ENCODE results near the gene DLAT. TPM values are rescaled to one million over a fixed set of nuclear protein-coding genes. Genes with fewer than 3 reads are reported as not detected.
A peak's percentile ranks its signal among the peaks of the same experiment; 100 is the strongest.
"Not testable (repeated sequence)": the region's sequence is repeated elsewhere in the genome, so short reads cannot be mapped to it uniquely, and the experiment has no call there.

Gene DLAT
- total RNA-seq, 4 donors from 2014 or later = 27.2 to 32.4 (median 29.4) TPM

GRCh38 chr11:112087212-112087611 is 62.0 kb downstream of the DLAT start:
- H3K36me3 ChIP-seq = peaks cover 51 to 77% (median 70%) of the 10 kb centered on the region in 4 donors
- peaks cover 41 to 47% (median 43%) of the 10 kb centered on the region in 4 donors for H3K4me1 ChIP-seq
- no peaks in the 10 kb centered on the region for H3K27me3 ChIP-seq
- peak overlapping the region; percentile 66 to 95 (median 76) for H3K4me3 ChIP-seq
- WGBS = 21% methylated on average over 10 of the region's 10 CpGs
- no peaks in the 10 kb centered on the region for H3K9me3 ChIP-seq
- no peak for TF ChIP-seq POLR2AphosphoS5 (IDR thresholded peaks at IDR 0.05)
- TF ChIP-seq EP300 (IDR thresholded peaks at IDR 0.05) = no peak
- TF ChIP-seq CTCF (IDR thresholded peaks at IDR 0.05) = no peak
- no peak for TF ChIP-seq POLR2A (IDR thresholded peaks at IDR 0.05; ENCODE audit: low read depth)
- peak overlapping the region; percentile 79 to 84 (median 83) for H3K27ac ChIP-seq (replicated peaks in 1 of 4)
- intact Hi-C loops (cut with DNase I) = loop anchor here (10.0 kb wide), 2 partner anchors 212 to 1228 kb away; partner anchors contain the start of genes ALG9, CFAP68, FDXACB1 and TTC12
- no peak for DNase-seq (ENCODE audit: extremely low spot score)

GRCh38 chr11:112095302-112095701 is 70.1 kb downstream of the DLAT start:
- intact Hi-C loops (cut with DNase I); H3K9me3 ChIP-seq; DNase-seq (ENCODE audit: extremely low spot score); H3K27ac ChIP-seq (replicated peaks in 1 of 4); H3K4me1 ChIP-seq; H3K27me3 ChIP-seq; H3K4me3 ChIP-seq: not testable (repeated sequence)
- H3K36me3 ChIP-seq = peaks cover 57 to 91% (median 71%) of the 10 kb centered on the region in 4 donors
- 94% methylated on average over 2 of the region's 2 CpGs for WGBS

- DNase-seq (ENCODE audit: extremely low spot score) = no peak
Observed at GRCh38 chr11:112096194-112096593, 71.0 kb downstream of the DLAT start.

GRCh38 chr11:112097734-112098528 is 72.7 kb downstream of the DLAT start:
- H3K36me3 ChIP-seq = peaks cover 34 to 65% (median 45%) of the 10 kb centered on the region in 4 donors
- intact Hi-C loops (cut with DNase I) = no loop called here
- DNase-seq (ENCODE audit: extremely low spot score) = peak; percentile 2
- WGBS = 91% methylated on average over 11 of the region's 11 CpGs
- no peak overlapping the region for H3K4me3 ChIP-seq
- no peaks in the 10 kb centered on the region for H3K27me3 ChIP-seq
- no peak for TF ChIP-seq CTCF (IDR thresholded peaks at IDR 0.05)
- TF ChIP-seq POLR2A (IDR thresholded peaks at IDR 0.05; ENCODE audit: low read depth) = no peak
- TF ChIP-seq EP300 (IDR thresholded peaks at IDR 0.05) = no peak
- TF ChIP-seq POLR2AphosphoS5 (IDR thresholded peaks at IDR 0.05) = no peak
- no peak overlapping the region for H3K27ac ChIP-seq (replicated peaks in 1 of 4)
- H3K9me3 ChIP-seq = no peaks in the 10 kb centered on the region
- peaks cover 0 to 7% (median 0%) of the 10 kb centered on the region in 4 donors for H3K4me1 ChIP-seq

More at GRCh38 chr11:112096194-112096593, 71.0 kb downstream of the DLAT start:
- Histone ChIP-seq H3K36me3 (peaks cover 51 to 82% (median 62%) of the 10 kb centered on the region in 4 donors), H3K4me3 (no peak overlapping the region), H3K4me1 (peaks cover 0 to 7% (median 0%) of the 10 kb centered on the region in 4 donors), H3K9me3 (no peaks in the 10 kb centered on the region), H3K27me3 (no peaks in the 10 kb centered on the region), H3K27ac (replicated peaks in 1 of 4) (no peak overlapping the region)
- intact Hi-C loops (cut with DNase I) = no loop called here
- TF ChIP-seq POLR2A (IDR thresholded peaks at IDR 0.05; ENCODE audit: low read depth) (no peak), CTCF (IDR thresholded peaks at IDR 0.05) (no peak), EP300 (IDR thresholded peaks at IDR 0.05) (no peak), POLR2AphosphoS5 (IDR thresholded peaks at IDR 0.05) (no peak)

- 48% methylated on average over 2 of the region's 2 CpGs for WGBS
- no peaks in the 10 kb centered on the region for H3K27me3 ChIP-seq
- TF ChIP-seq POLR2A (IDR thresholded peaks at IDR 0.05; ENCODE audit: low read depth) (no peak), POLR2AphosphoS5 (IDR thresholded peaks at IDR 0.05) (no peak), CTCF (IDR thresholded peaks at IDR 0.05) (no peak), EP300 (IDR thresholded peaks at IDR 0.05) (no peak)
- H3K4me3 ChIP-seq = no peak overlapping the region
- H3K36me3 ChIP-seq = peaks cover 8 to 40% (median 22%) of the 10 kb centered on the region in 4 donors
- DNase-seq (ENCODE audit: extremely low spot score) = no peak
- no peak overlapping the region for H3K27ac ChIP-seq (replicated peaks in 1 of 4)
- intact Hi-C loops (cut with DNase I) = no loop called here
- no peaks in the 10 kb centered on the region for H3K9me3 ChIP-seq
- peaks cover 0 to 7% (median 0%) of the 10 kb centered on the region in 4 donors for H3K4me1 ChIP-seq
Observed at GRCh38 chr11:112100462-112100861, 75.3 kb downstream of the DLAT start.

Measured in esophagus muscularis mucosa (tissue), 4 donors.